ENCODE results near the gene TEX261.

GRCh38 chr2:70987386-70987785 is 7.3 kb downstream of the TEX261 start:
- TF ChIP-seq, protein P1, sequence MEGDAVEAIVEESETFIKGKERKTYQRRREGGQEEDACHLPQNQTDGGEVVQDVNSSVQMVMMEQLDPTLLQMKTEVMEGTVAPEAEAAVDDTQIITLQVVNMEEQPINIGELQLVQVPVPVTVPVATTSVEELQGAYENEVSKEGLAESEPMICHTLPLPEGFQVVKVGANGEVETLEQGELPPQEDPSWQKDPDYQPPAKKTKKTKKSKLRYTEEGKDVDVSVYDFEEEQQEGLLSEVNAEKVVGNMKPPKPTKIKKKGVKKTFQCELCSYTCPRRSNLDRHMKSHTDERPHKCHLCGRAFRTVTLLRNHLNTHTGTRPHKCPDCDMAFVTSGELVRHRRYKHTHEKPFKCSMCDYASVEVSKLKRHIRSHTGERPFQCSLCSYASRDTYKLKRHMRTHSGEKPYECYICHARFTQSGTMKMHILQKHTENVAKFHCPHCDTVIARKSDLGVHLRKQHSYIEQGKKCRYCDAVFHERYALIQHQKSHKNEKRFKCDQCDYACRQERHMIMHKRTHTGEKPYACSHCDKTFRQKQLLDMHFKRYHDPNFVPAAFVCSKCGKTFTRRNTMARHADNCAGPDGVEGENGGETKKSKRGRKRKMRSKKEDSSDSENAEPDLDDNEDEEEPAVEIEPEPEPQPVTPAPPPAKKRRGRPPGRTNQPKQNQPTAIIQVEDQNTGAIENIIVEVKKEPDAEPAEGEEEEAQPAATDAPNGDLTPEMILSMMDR (IDR thresholded peaks at IDR 0.05), result no peak
- no peak for TF ChIP-seq POLR2A (IDR thresholded peaks at IDR 0.05)

All from Peyer's patch (tissue), 4 donors.